H1 (cell line): ENCODE measurements around the gene MYH11. TPM values are rescaled to one million over a fixed set of nuclear protein-coding genes. Genes with fewer than 3 reads are reported as not detected.

Experiments used
- CTCF ChIA-PET: fragments of 300-600 bp; sonication (Branson Sonifier 250); formaldehyde crosslinking; loops from one replicate; lab custom pipeline; 2021; ENCODE audit not compliant: partially characterized antibody; lab: Charles Lee
- POLR2A ChIA-PET: fragments of 300-600 bp; sonication (Branson Sonifier 250); formaldehyde crosslinking; loops from one replicate; lab custom pipeline; 2021; ENCODE audit warnings: inconsistent platforms; ENCODE audit not compliant: partially characterized antibody; lab: Charles Lee
- DNase-seq, 2 experiments: peaks; one replicate each; pipeline versions ENCODE4 v3.0.0 to v3.0.0-alpha.2; 2010 to 2022; ENCODE audit warnings: low spot score in 2 of 2, low read depth in 1 of 2, mixed read lengths in 1 of 2
- FAIRE-seq: peaks from 2 replicates; lab custom pipeline; 2011; peaks lifted over from hg19 to GRCh38; lab: Jason Lieb, UNC
- H2AFZ ChIP-seq: 2 replicates; pipeline ENCODE4 v1.8.1; 2012; ENCODE audit warnings: low read length, inconsistent platforms
- H2AK5ac ChIP-seq: 2 replicates; pipeline ENCODE4 v1.6.1; 2013; ENCODE audit warnings: low read depth, low read length
- H2BK120ac ChIP-seq: replicated peaks from 2 replicates; pipeline ENCODE3; 2013; ENCODE audit warnings: low read depth, low read length, inconsistent platforms
- H2BK12ac ChIP-seq: 2 replicates; pipeline ENCODE4 v1.6.1; 2013; ENCODE audit warnings: low read depth, low read length
- H2BK15ac ChIP-seq: 2 replicates; pipeline ENCODE4 v1.6.1; 2013; ENCODE audit warnings: low read length
- H2BK20ac ChIP-seq: 2 replicates; pipeline ENCODE4 v1.6.1; 2013; ENCODE audit warnings: low read length
- H2BK5ac ChIP-seq: 2 replicates; pipeline ENCODE4 v1.6.1; 2013; ENCODE audit warnings: low read depth, low read length
- H3K14ac ChIP-seq: 2 replicates; pipeline ENCODE4 v1.6.1; 2013; ENCODE audit warnings: inconsistent platforms; ENCODE audit not compliant: insufficient read length
- H3K18ac ChIP-seq: 2 replicates; pipeline ENCODE4 v1.6.1; 2013; ENCODE audit warnings: low read length; ENCODE audit errors: extremely low read depth
- H3K23ac ChIP-seq: 2 replicates; pipeline ENCODE4 v1.6.1; 2013; ENCODE audit warnings: inconsistent platforms; ENCODE audit not compliant: insufficient read length
- H3K23me2 ChIP-seq: 2 replicates; pipeline ENCODE4 v1.6.1; 2013; ENCODE audit warnings: low read depth, low read length
- H3K27ac ChIP-seq: 2 replicates; pipeline ENCODE4 v1.6.1; 2011; ENCODE audit warnings: low read depth, low read length, inconsistent platforms
- H3K27me3 ChIP-seq, 4 experiments: replicated peaks in 1 of 4; 1 replicate in 1 of 4; 2 replicates in 3 of 4; pipeline versions ENCODE4 v1.6.1 to v1.8.1; 2011 to 2013; ENCODE audit warnings: low read length in 3 of 4, mild to moderate bottlenecking in 3 of 4, inconsistent platforms in 2 of 4, mixed read lengths in 2 of 4, moderate library complexity in 1 of 4; ENCODE audit not compliant: control insufficient read depth in 3 of 4, insufficient read depth in 3 of 4; ENCODE audit errors: extremely low read depth in 1 of 4
- H3K36me3 ChIP-seq, 4 experiments: 2 replicates each; pipeline versions ENCODE4 v1.6.1 to v1.8.1; 2011 to 2013; ENCODE audit warnings: mild to moderate bottlenecking in 4 of 4, low read length in 3 of 4, moderate library complexity in 2 of 4, control low read depth in 1 of 4, inconsistent platforms in 1 of 4; ENCODE audit not compliant: insufficient read depth in 4 of 4, control insufficient read depth in 2 of 4
- H3K4ac ChIP-seq: replicated peaks from 2 replicates; pipeline ENCODE3; 2013; ENCODE audit warnings: low read length, low read depth, mixed read lengths, inconsistent platforms; ENCODE audit not compliant: insufficient read length
- H3K4me1 ChIP-seq, 4 experiments: replicated peaks in 1 of 4; 1 replicate in 1 of 4; 2 replicates in 3 of 4; pipeline versions ENCODE4 v1.6.1 to v1.8.1; 2011 to 2013; ENCODE audit warnings: low read length in 3 of 4, inconsistent platforms in 2 of 4, mixed read lengths in 1 of 4; ENCODE audit not compliant: insufficient read depth in 4 of 4, control insufficient read depth in 3 of 4
- H3K4me2 ChIP-seq, 2 experiments: 2 replicates each; pipeline versions ENCODE4 v1.6.1 to v1.8.1; 2011 to 2013; ENCODE audit warnings: low read depth in 2 of 2, low read length in 2 of 2, control low read depth in 1 of 2, inconsistent platforms in 1 of 2, mild to moderate bottlenecking in 1 of 2; ENCODE audit not compliant: insufficient read depth in 1 of 2
- H3K4me3 ChIP-seq, 4 experiments: fragments of 200-600, 300-600 bp in 1 of 4; sonication (generic), shearing (Covaris generic), sonication (Bioruptor Twin) in 1 of 4; 2 replicates each; pipeline versions ENCODE4 v1.5.1 to v1.8.1; 2011 to 2016; ENCODE audit warnings: low read length in 4 of 4, low read depth in 3 of 4, control low read depth in 2 of 4, inconsistent platforms in 2 of 4, mild to moderate bottlenecking in 2 of 4, mixed read lengths in 1 of 4, moderate library complexity in 1 of 4; ENCODE audit not compliant: insufficient read depth in 2 of 4; ENCODE audit errors: extremely low read depth in 1 of 4
- H3K56ac ChIP-seq: replicated peaks from 2 replicates; pipeline ENCODE3; 2013; ENCODE audit warnings: low read depth, mild to moderate bottlenecking, mixed read lengths, low read length, inconsistent platforms; ENCODE audit not compliant: insufficient read length
- H3K79me1 ChIP-seq: 2 replicates; pipeline ENCODE4 v1.6.1; 2013; ENCODE audit warnings: low read depth, low read length, control low read depth
- H3K79me2 ChIP-seq, 2 experiments: 2 replicates each; pipeline versions ENCODE4 v1.6.1 to v1.8.1; 2012 to 2013; ENCODE audit warnings: low read length in 2 of 2, mild to moderate bottlenecking in 2 of 2, inconsistent platforms in 1 of 2; ENCODE audit not compliant: insufficient read depth in 2 of 2, control insufficient read depth in 1 of 2
- H3K9ac ChIP-seq, 4 experiments: replicated peaks in 1 of 4; 1 replicate in 1 of 4; 2 replicates in 3 of 4; pipeline versions ENCODE4 v1.6.1 to v1.8.1; 2011 to 2013; ENCODE audit warnings: low read depth in 3 of 4, low read length in 3 of 4, control low read depth in 2 of 4, mild to moderate bottlenecking in 2 of 4, moderate library complexity in 2 of 4, inconsistent platforms in 1 of 4; ENCODE audit errors: extremely low read depth in 1 of 4
- H3K9me3 ChIP-seq, 2 experiments: 2 replicates each; pipeline versions ENCODE4 v1.6.1 to v1.8.1; 2012 to 2013; ENCODE audit warnings: mild to moderate bottlenecking in 2 of 2, moderate library complexity in 2 of 2, control low read depth in 1 of 2, inconsistent platforms in 1 of 2, low read depth in 1 of 2, low read length in 1 of 2, mixed read lengths in 1 of 2; ENCODE audit not compliant: insufficient read depth in 2 of 2
- H4K20me1 ChIP-seq, 2 experiments: replicated peaks in 1 of 2; 2 replicates each; pipeline versions ENCODE3 to v1.8.1; 2011 to 2013; ENCODE audit warnings: inconsistent platforms in 2 of 2, low read length in 2 of 2, mild to moderate bottlenecking in 1 of 2; ENCODE audit not compliant: insufficient read depth in 2 of 2, control insufficient read depth in 1 of 2
- H4K5ac ChIP-seq: 2 replicates; pipeline ENCODE4 v1.6.1; 2013; ENCODE audit warnings: low read length, low read depth, mixed read lengths, inconsistent platforms; ENCODE audit not compliant: insufficient read length
- H4K8ac ChIP-seq: 2 replicates; pipeline ENCODE4 v1.8.0; 2013; ENCODE audit warnings: mild to moderate bottlenecking, moderate library complexity, low read length, inconsistent platforms; ENCODE audit not compliant: insufficient read depth; ENCODE audit errors: extremely low read depth
- H4K91ac ChIP-seq: replicated peaks from 2 replicates; pipeline ENCODE3; 2013; ENCODE audit warnings: low read length, mixed read lengths, inconsistent platforms; ENCODE audit not compliant: insufficient read length
- CHD1 ChIP-seq: IDR thresholded peaks from 2 replicates; pipeline ENCODE4 v1.6.1; 2012; ENCODE audit warnings: low read depth, low read length, improper control_type of control experiment
- JUND ChIP-seq: IDR thresholded peaks from 2 replicates; pipeline ENCODE4 v1.6.1; 2011; ENCODE audit warnings: mild to moderate bottlenecking, improper control_type of control experiment, low read length
- SP2 ChIP-seq: IDR thresholded peaks from 2 replicates; pipeline ENCODE4 v1.6.1; 2012; ENCODE audit warnings: mild to moderate bottlenecking, low read length, inconsistent platforms
- SRF ChIP-seq: IDR thresholded peaks from 2 replicates; pipeline ENCODE4 v1.6.1; 2011; ENCODE audit warnings: mild to moderate bottlenecking, low read depth, low read length, moderate library complexity
- TCF12 ChIP-seq: IDR thresholded peaks from 2 replicates; pipeline ENCODE4 v1.6.1; 2011; ENCODE audit warnings: low read depth, mild to moderate bottlenecking, low read length
- ZNF274 ChIP-seq: IDR thresholded peaks from 2 replicates; pipeline ENCODE4 v1.7.0; 2012; ENCODE audit warnings: low read length, borderline replicate concordance; ENCODE audit errors: extremely low read depth
- WGBS, 2 experiments: shearing (Covaris generic) in 1 of 2; methylation state at CpG; one replicate each; pipeline versions ENCODE4 v1.1.6 to v1.1.7; 2013 to 2015; ENCODE audit warnings: low lambda C conversion rate in 2 of 2, mixed read lengths in 2 of 2, inconsistent platforms in 1 of 2, low coverage in 1 of 2, missing lambda C conversion rate in 1 of 2; ENCODE audit not compliant: insufficient replicate concordance in 2 of 2, insufficient coverage in 1 of 2, insufficient read length in 1 of 2; ENCODE audit errors: extremely low coverage in 1 of 2, missing lambda C conversion rate in 1 of 2; 5-methylcytosine and 5-hydroxymethylcytosine counted together
- polyA plus RNA-seq, 7 experiments: library from polyadenylated mRNA; depleted of rRNA in 3 of 7; stranded (reverse) in 5 of 7; unstranded in 2 of 7; fragments of >200 nt in 5 of 7; fragments of 200-250 nt in 2 of 7; gene quantifications; 1 replicate in 5 of 7; 2 replicates in 1 of 7; 4 replicates in 1 of 7; pipeline versions ENCODE4 v1.2.1 to v1.2.3, GENCODE V29; 2011 to 2013; ENCODE audit warnings: missing spikeins in 2 of 7, mixed read lengths in 2 of 7
- total RNA-seq: library from RNA; stranded (reverse); fragmentation: NEBNext Ultra II Directional; extraction: Animal tissue kit (Norgen Biotek cat#: 25700); gene quantifications from 2 replicates; pipeline ENCODE4 v1.2.1, GENCODE V29; 2021
- TF ChIP-seq, protein P1 (sequence below): IDR thresholded peaks from 2 replicates; pipeline ENCODE4 v1.6.1; 2011; ENCODE audit warnings: low read length, improper control_type of control experiment
- TF ChIP-seq, protein P2 (sequence below): IDR thresholded peaks from 2 replicates; pipeline ENCODE4 v1.6.1; 2012; ENCODE audit warnings: inconsistent platforms

The MYH11 gene
- total and polyA plus RNA-seq, 2 of the 8 experiments (the other 6 are each of a cell fraction or from before 2014, with no cell fraction given) = 0.11 to 0.78 TPM

DNA sequence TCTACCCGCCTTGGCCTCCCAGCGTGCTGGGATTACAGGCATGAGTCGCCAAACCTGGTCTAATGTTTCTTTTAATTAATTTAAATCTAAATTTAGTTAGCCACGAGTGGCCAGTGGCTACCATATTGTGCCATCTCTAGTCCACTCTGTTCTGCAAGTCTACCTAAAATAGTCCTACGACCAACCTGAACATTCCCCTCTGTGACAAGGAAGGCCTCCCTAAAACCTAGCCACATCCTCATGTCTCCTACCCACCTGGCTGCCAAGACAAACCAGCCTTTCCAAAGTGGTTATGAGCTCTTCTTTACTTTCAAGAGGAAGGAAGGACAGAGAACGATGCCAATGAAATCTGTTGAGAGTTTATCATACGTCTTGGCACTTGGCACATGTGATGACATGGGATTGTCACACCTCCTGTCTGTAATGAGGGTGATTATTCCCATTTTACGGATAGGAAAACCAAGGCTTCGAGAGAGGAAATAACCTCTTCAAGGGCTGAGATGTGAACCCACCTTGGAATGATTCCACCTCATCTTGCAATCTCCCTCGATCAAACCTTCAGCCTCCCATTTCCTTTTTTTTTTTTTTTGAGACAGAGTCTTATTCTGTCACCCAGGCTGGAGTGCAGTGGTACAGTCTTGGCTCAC is 19.7 kb downstream of the MYH11 start:
- H3K23ac ChIP-seq = no peak overlapping the region
- POLR2A ChIA-PET = no interaction called here
- no peak overlapping the region for H4K91ac ChIP-seq
- H3K9me3 ChIP-seq = no peaks in the 10 kb centered on the region
- no peak overlapping the region for H2BK5ac ChIP-seq
- no peak overlapping the region for H4K8ac ChIP-seq
- no peaks in the 10 kb centered on the region for H3K79me1 ChIP-seq
- no peak overlapping the region for H2AFZ ChIP-seq
- H4K20me1 ChIP-seq = no peaks in the 10 kb centered on the region
- no peaks in the 10 kb centered on the region for H3K36me3 ChIP-seq
- no peak overlapping the region for H2AK5ac ChIP-seq
- H3K4me2 ChIP-seq = no peak overlapping the region
- H3K23me2 ChIP-seq = no peaks in the 10 kb centered on the region
- no peaks in the 10 kb centered on the region for H3K4me1 ChIP-seq
- H3K27ac ChIP-seq = no peak overlapping the region
- TF ChIP-seq CHD1 (no peak), SRF (no peak), SP2 (no peak), TCF12 (no peak), JUND (no peak), ZNF274 (no peak)
- TF ChIP-seq, protein P1, sequence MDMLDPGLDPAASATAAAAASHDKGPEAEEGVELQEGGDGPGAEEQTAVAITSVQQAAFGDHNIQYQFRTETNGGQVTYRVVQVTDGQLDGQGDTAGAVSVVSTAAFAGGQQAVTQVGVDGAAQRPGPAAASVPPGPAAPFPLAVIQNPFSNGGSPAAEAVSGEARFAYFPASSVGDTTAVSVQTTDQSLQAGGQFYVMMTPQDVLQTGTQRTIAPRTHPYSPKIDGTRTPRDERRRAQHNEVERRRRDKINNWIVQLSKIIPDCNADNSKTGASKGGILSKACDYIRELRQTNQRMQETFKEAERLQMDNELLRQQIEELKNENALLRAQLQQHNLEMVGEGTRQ = no peak
- TF ChIP-seq, protein P2, sequence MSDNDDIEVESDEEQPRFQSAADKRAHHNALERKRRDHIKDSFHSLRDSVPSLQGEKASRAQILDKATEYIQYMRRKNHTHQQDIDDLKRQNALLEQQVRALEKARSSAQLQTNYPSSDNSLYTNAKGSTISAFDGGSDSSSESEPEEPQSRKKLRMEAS = no peak
- TF ChIP-seq, all 59 proteins: peak for 0
- H3K18ac ChIP-seq = no peak overlapping the region
- H4K5ac ChIP-seq = no peak overlapping the region
- CTCF ChIA-PET = interaction anchor here (0.6 to 0.8 kb wide), 2 partner anchors 35 to 37 kb away, joined by 3 read pairs; no protein-coding TSS in a partner anchor
- 93% methylated on average over 10 of the region's 10 CpGs; no CpG with 5 or more reads in 1 of the 2 experiments for WGBS, 2 experiments
- no peak overlapping the region for H3K4ac ChIP-seq
- no peak overlapping the region for H3K14ac ChIP-seq
- DNase-seq (no peak), FAIRE-seq (no peak)
- H2BK12ac ChIP-seq = no peak overlapping the region
- H2BK15ac ChIP-seq = no peak overlapping the region
- no peaks in the 10 kb centered on the region for H3K79me2 ChIP-seq
- no peak overlapping the region for H3K4me3 ChIP-seq
- no peak overlapping the region for H2BK120ac ChIP-seq
- no peak overlapping the region for H2BK20ac ChIP-seq
- H3K27me3 ChIP-seq = no peaks in the 10 kb centered on the region
- H3K56ac ChIP-seq = no peak overlapping the region
- H3K9ac ChIP-seq = no peak overlapping the region
